Measurements from ENCODE around the gene PRR3. TPM values are rescaled to one million over a fixed set of nuclear protein-coding genes. Genes with fewer than 3 reads are reported as not detected.

The PRR3 gene
- total RNA-seq, 1 experiment from 2014 or later = 13.1 TPM

DNA sequence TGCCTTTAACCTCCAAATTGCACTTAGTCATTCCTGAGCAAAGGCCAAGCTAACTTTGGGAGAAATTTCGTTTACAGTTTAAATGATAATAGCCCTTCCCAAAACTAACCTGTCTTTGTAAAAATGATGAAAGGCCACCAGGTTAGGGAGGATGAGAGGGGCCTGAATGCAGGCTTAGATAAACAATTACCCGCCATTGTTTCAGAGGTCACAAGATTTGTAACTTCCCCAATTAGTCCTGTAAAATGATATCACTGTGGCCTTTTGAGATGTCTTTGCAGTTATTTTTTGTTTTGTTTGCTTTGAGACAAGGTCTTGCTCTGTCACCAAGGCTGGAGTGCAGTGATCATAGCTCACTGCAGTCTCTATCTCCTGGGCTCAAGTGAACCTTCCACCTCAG lies 27.1 kb upstream of the PRR3 start (continued):
- TF ChIP-seq ARID4B (CRISPR knock-in tag; IDR thresholded peaks at IDR 0.05; ENCODE audit: borderline replicate concordance) = no peak
- no peak for TF ChIP-seq TCF7 (CRISPR knock-in tag; IDR thresholded peaks at IDR 0.05; ENCODE audit: low read depth)
- TF ChIP-seq IRF1 (CRISPR knock-in tag; IDR thresholded peaks at IDR 0.05) = no peak
- TF ChIP-seq, protein P1, sequence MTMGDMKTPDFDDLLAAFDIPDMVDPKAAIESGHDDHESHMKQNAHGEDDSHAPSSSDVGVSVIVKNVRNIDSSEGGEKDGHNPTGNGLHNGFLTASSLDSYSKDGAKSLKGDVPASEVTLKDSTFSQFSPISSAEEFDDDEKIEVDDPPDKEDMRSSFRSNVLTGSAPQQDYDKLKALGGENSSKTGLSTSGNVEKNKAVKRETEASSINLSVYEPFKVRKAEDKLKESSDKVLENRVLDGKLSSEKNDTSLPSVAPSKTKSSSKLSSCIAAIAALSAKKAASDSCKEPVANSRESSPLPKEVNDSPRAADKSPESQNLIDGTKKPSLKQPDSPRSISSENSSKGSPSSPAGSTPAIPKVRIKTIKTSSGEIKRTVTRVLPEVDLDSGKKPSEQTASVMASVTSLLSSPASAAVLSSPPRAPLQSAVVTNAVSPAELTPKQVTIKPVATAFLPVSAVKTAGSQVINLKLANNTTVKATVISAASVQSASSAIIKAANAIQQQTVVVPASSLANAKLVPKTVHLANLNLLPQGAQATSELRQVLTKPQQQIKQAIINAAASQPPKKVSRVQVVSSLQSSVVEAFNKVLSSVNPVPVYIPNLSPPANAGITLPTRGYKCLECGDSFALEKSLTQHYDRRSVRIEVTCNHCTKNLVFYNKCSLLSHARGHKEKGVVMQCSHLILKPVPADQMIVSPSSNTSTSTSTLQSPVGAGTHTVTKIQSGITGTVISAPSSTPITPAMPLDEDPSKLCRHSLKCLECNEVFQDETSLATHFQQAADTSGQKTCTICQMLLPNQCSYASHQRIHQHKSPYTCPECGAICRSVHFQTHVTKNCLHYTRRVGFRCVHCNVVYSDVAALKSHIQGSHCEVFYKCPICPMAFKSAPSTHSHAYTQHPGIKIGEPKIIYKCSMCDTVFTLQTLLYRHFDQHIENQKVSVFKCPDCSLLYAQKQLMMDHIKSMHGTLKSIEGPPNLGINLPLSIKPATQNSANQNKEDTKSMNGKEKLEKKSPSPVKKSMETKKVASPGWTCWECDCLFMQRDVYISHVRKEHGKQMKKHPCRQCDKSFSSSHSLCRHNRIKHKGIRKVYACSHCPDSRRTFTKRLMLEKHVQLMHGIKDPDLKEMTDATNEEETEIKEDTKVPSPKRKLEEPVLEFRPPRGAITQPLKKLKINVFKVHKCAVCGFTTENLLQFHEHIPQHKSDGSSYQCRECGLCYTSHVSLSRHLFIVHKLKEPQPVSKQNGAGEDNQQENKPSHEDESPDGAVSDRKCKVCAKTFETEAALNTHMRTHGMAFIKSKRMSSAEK (CRISPR knock-in tag; IDR thresholded peaks at IDR 0.05; ENCODE audit: borderline replicate concordance) = no peak
- TF ChIP-seq NR3C1 (CRISPR knock-in tag; conservative IDR thresholded peaks at IDR 0.05; ENCODE audit: low read depth) = no peak
- TF ChIP-seq, protein P2, sequence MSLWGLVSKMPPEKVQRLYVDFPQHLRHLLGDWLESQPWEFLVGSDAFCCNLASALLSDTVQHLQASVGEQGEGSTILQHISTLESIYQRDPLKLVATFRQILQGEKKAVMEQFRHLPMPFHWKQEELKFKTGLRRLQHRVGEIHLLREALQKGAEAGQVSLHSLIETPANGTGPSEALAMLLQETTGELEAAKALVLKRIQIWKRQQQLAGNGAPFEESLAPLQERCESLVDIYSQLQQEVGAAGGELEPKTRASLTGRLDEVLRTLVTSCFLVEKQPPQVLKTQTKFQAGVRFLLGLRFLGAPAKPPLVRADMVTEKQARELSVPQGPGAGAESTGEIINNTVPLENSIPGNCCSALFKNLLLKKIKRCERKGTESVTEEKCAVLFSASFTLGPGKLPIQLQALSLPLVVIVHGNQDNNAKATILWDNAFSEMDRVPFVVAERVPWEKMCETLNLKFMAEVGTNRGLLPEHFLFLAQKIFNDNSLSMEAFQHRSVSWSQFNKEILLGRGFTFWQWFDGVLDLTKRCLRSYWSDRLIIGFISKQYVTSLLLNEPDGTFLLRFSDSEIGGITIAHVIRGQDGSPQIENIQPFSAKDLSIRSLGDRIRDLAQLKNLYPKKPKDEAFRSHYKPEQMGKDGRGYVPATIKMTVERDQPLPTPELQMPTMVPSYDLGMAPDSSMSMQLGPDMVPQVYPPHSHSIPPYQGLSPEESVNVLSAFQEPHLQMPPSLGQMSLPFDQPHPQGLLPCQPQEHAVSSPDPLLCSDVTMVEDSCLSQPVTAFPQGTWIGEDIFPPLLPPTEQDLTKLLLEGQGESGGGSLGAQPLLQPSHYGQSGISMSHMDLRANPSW (CRISPR knock-in tag; conservative IDR thresholded peaks at IDR 0.05; ENCODE audit: low read depth) = no peak
- TF ChIP-seq SOX15 (CRISPR knock-in tag; IDR thresholded peaks at IDR 0.05) = no peak
- TF ChIP-seq, protein P3, sequence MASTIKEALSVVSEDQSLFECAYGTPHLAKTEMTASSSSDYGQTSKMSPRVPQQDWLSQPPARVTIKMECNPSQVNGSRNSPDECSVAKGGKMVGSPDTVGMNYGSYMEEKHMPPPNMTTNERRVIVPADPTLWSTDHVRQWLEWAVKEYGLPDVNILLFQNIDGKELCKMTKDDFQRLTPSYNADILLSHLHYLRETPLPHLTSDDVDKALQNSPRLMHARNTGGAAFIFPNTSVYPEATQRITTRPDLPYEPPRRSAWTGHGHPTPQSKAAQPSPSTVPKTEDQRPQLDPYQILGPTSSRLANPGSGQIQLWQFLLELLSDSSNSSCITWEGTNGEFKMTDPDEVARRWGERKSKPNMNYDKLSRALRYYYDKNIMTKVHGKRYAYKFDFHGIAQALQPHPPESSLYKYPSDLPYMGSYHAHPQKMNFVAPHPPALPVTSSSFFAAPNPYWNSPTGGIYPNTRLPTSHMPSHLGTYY (CRISPR knock-in tag; IDR thresholded peaks at IDR 0.05) = no peak

GRCh38 chr6:30533460-30534294 lies 23.4 kb upstream of the PRR3 start:
- H3K27ac Mint-ChIP-seq = no peak overlapping the region
- H3K4me1 Mint-ChIP-seq = no peaks in the 10 kb centered on the region
- ATAC-seq (no peak), DNase-seq (ENCODE audit: low spot score) (no peak)
- H3K27me3 Mint-ChIP-seq (ENCODE audit: low read depth) = no peaks in the 10 kb centered on the region; the same call in 1 of the 2 replicates
- H3K4me3 Mint-ChIP-seq = no peak overlapping the region
- ChIA-PET CTCF (interaction anchor here (1.4 to 2.5 kb wide), 5 partner anchors 9 to 53 kb away, joined by 18 to 44 read pairs (median 40); no protein-coding TSS in a partner anchor), POLR2A (no interaction called here)
- no peaks in the 10 kb centered on the region for H3K9me3 Mint-ChIP-seq
- TF ChIP-seq ZNF317 (CRISPR knock-in tag; IDR thresholded peaks at IDR 0.05; ENCODE audit: borderline replicate concordance, low read depth) = no peak
- no peaks in the 10 kb centered on the region for H3K36me3 Mint-ChIP-seq
